ENCODE results near the gene CTSG. TPM values are rescaled to one million over a fixed set of nuclear protein-coding genes. Genes with fewer than 3 reads are reported as not detected.

CTSG gene
- polyA plus RNA-seq, 1 donor (not counting 4 experiments of a cell fraction or from before 2014, with no cell fraction given): not detected

- DNase-seq (ENCODE audit: low read depth, low spot score) (no peak), FAIRE-seq (no peak)
- no peak for TF ChIP-seq CTCF (optimal IDR thresholded peaks at IDR 0.05 in 1 of 3, IDR thresholded peaks at IDR 0.05 in 1 of 3, conservative IDR thresholded peaks at IDR 0.05 in 1 of 3; ENCODE audit: extremely low read depth in 1 of 3, insufficient read depth in 2 of 3, low read length in 3 of 3)
- TF ChIP-seq EZH2 (IDR thresholded peaks at IDR 0.05; ENCODE audit: low read length): no peak
- Histone ChIP-seq H4K20me1 (ENCODE audit: control insufficient read depth, extremely low read depth, insufficient read depth, low read length) (no peaks in the 10 kb centered on the region), H3K27me3 (ENCODE audit: control insufficient read depth, extremely low read depth, insufficient read depth, low read length) (no peaks in the 10 kb centered on the region), H3K36me3 (ENCODE audit: control insufficient read depth in 2 of 2, extremely low read depth in 1 of 2, insufficient read depth in 2 of 2, low read length in 2 of 2) (no peaks in the 10 kb centered on the region), H3K27ac (ENCODE audit: control insufficient read depth, insufficient read depth, low read length) (no peak overlapping the region), H3K9me1 (ENCODE audit: control insufficient read depth, extremely low read depth, insufficient read depth, low read length) (no peaks in the 10 kb centered on the region), H3K9me3 (ENCODE audit: control insufficient read depth, low read depth, low read length) (no peaks in the 10 kb centered on the region), H3K4me3 (ENCODE audit: control insufficient read depth in 2 of 3, extremely low read depth in 1 of 3, insufficient read depth in 2 of 3, low read depth in 1 of 3, low read length in 3 of 3) (no peak overlapping the region), H3K9ac (ENCODE audit: control insufficient read depth, extremely low read depth, insufficient read depth, low read length) (no peak overlapping the region), H3K4me1 (ENCODE audit: control insufficient read depth, extremely low read depth, insufficient read depth, low read length) (no peaks in the 10 kb centered on the region), H3K4me2 (ENCODE audit: control insufficient read depth, extremely low read depth, insufficient read depth, low read depth, low read length) (no peak overlapping the region), H2AFZ (ENCODE audit: control insufficient read depth, low read length) (no peak overlapping the region), H3K79me2 (ENCODE audit: control insufficient read depth, insufficient read depth, low read length) (no peaks in the 10 kb centered on the region)
- dilution Hi-C loops (cut with MboI; ENCODE audit: extremely low pct_ligation_motif_present, low sequenced_read_pairs): no loop called here
Measured at GRCh38 chr14:24565766-24566165, 10.3 kb downstream of the CTSG start.

GRCh38 chr14:24563505-24563904 lies 12.5 kb downstream of the CTSG start:
- Histone ChIP-seq H3K9ac (ENCODE audit: control insufficient read depth, extremely low read depth, insufficient read depth, low read length) (no peak overlapping the region), H3K9me1 (ENCODE audit: control insufficient read depth, extremely low read depth, insufficient read depth, low read length) (no peaks in the 10 kb centered on the region), H3K79me2 (ENCODE audit: control insufficient read depth, insufficient read depth, low read length) (no peaks in the 10 kb centered on the region), H3K27ac (ENCODE audit: control insufficient read depth, insufficient read depth, low read length) (no peak overlapping the region), H4K20me1 (ENCODE audit: control insufficient read depth, extremely low read depth, insufficient read depth, low read length) (no peaks in the 10 kb centered on the region), H3K4me3 (ENCODE audit: control insufficient read depth in 2 of 3, extremely low read depth in 1 of 3, insufficient read depth in 2 of 3, low read depth in 1 of 3, low read length in 3 of 3) (no peak overlapping the region), H3K9me3 (ENCODE audit: control insufficient read depth, low read depth, low read length) (no peaks in the 10 kb centered on the region), H3K4me2 (ENCODE audit: control insufficient read depth, extremely low read depth, insufficient read depth, low read depth, low read length) (no peak overlapping the region), H3K36me3 (ENCODE audit: control insufficient read depth in 2 of 2, extremely low read depth in 1 of 2, insufficient read depth in 2 of 2, low read length in 2 of 2) (no peaks in the 10 kb centered on the region), H3K4me1 (ENCODE audit: control insufficient read depth, extremely low read depth, insufficient read depth, low read length) (no peaks in the 10 kb centered on the region), H3K27me3 (ENCODE audit: control insufficient read depth, extremely low read depth, insufficient read depth, low read length) (no peaks in the 10 kb centered on the region), H2AFZ (ENCODE audit: control insufficient read depth, low read length) (no peak overlapping the region)
- FAIRE-seq (no peak), DNase-seq (ENCODE audit: low read depth, low spot score) (no peak)
- TF ChIP-seq EZH2 (IDR thresholded peaks at IDR 0.05; ENCODE audit: low read length) (no peak), CTCF (optimal IDR thresholded peaks at IDR 0.05 in 1 of 3, IDR thresholded peaks at IDR 0.05 in 1 of 3, conservative IDR thresholded peaks at IDR 0.05 in 1 of 3; ENCODE audit: extremely low read depth in 1 of 3, insufficient read depth in 2 of 3, low read length in 3 of 3) (no peak)
- dilution Hi-C loops (cut with MboI; ENCODE audit: extremely low pct_ligation_motif_present, low sequenced_read_pairs): no loop called here

Data from keratinocyte (primary cell).